HG02763 (cell line): ENCODE results near the gene TWF1.
A peak's percentile ranks its signal among the peaks of the same experiment; 100 is the strongest.
"Not testable (repeated sequence)": the region's sequence is repeated elsewhere in the genome, so short reads cannot be mapped to it uniquely, and the experiment has no call there.

Experiments used
- ATAC-seq: cut with Tn5 transposase; IDR thresholded peaks from one replicate; pipeline ENCODE4 v1.9.1; 2021; ENCODE audit warnings: mild to moderate bottlenecking, moderate library complexity; ENCODE audit not compliant: unreplicated experiment

Gene TWF1

DNA sequence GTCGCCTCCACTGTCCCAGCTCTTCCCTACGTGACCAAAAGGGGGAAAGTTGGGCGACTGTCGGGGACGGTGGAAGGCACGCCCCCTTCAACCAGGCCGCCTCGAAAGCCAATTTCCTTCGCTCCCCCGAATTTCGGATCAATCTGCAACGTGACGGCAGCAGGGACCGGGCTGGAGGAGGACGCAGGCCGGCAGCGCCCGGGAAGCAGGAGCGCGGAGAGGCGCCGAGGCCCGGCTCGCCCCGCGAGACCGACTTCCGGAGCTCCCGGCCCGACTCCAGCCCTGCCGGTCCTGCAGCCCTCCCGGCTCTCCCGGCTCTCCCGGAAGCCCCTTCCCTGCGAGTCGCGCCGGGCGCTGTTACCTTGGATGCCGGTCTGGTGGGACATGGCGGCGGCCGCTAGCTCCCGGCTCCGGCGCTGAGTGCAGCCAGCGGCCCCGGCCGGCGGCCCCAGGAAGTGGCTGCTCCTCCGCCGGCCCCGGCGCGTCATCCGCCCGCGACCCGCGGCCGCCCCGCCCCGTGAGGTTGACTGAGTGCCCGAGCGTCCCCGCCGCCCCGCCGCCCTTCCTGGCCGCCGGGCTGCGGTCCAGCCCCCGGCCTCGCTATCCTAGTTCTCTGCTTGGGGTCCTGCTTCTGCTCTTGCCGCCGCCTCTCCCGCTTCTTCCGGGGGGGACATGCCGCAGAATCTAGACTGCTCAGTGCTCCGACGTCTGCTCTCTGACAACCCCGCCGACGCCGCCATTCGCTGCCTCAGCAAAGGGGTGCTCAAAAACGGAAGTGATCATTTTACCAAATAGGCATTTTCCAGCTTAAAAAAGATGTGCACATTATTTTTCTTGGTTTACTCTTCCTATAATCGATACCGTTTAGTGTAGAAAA, at the start of gene TWF1:
Gene TWF1, minus strand, starts transcription at position 458 of the 877 bp plus-strand sequence. Its CDS starts 72 bp downstream, at position 386.
- ATAC-seq: peak; percentile 96

DNA sequence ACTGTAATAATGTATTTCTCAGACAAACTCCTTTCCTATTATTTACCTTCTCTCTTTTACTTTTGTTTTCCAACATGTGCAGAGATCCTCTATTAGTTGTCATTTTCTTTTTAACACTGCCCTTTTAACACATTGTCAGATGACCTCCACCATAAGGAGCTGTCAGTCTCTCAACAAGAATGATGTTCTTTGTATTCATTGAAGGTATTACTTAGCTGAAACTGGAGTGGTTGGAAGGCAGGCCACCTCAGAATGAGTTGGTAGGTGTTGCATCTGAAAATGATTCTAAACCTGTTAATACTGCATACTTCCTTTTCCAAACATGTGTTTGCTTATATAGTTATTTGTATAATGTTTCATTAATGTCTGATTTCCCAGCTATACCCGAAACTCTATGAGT, 46.6 kb upstream of the TWF1 start:
- ATAC-seq: no peak

DNA sequence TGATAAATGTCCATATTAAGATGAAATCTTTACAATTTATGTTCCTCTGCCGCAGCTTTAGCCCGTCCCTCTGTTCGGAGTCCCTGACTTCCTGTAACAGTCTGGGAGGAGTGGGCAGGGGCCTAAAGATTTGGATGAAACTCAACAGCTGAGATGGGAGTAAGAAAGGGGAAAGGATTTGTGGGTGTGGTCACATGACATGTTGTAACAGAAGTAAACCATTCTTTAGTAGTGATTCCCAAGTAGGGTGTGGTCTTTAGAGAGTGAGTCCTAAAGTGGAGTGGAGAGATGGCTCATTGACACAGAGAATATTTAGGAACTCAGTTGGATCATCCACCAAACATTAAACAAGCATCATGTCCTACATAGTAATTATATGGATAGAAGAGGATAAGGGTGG, 42.7 kb upstream of the TWF1 start:
- no peak for ATAC-seq

DNA sequence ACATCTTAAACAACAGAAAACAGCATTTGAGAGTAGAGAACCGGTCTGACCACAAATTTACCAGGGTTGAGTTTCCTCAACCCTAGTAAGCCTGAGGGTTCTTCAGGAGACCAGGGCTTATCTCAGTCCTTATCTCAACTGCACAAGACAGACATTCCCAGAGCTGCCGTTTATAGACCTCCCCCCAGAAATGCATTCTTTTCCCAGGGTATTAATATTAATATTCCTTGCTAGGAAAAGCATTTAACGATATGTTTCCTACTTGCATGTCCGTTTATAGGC, 42.0 kb upstream of the TWF1 start:
- no peak for ATAC-seq

DNA sequence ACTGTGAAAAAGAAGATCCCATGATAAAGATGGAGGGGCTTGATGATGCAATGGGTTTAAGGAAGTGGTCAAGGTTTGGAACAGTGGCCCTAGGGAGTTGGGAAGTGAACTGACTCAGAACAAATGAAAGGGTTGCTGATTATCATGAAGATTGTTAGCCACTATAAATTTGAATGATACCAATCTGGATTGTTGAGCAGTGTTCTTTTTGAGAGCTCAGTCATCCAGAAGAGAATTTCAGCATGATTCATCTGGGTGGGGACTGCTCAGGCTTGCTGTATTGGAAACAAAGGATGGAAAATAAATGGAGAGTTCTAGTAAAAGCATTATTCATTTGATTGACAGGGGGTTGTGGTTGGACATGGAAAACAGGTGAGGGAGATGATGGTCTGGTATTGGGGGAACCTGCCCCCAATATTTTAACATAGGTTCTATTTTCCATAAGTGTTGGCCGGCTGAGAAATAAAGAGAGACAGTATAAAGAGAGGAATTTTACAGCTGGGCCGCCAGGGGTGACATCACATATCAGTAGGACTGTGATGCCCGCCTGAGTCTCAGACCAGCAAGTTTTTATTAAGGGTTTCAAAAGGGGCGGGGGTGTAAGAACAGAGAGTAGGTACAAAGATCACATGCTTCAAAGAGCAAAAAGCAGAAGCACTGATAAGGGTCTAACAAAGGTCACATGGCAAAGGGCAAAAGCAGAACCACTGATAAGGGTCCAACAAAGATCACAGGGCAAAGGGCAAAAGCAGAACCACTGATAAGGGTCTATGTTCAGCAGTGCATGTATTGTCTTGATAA, 41.5 kb upstream of the TWF1 start:
- not testable (repeated sequence) for ATAC-seq

DNA sequence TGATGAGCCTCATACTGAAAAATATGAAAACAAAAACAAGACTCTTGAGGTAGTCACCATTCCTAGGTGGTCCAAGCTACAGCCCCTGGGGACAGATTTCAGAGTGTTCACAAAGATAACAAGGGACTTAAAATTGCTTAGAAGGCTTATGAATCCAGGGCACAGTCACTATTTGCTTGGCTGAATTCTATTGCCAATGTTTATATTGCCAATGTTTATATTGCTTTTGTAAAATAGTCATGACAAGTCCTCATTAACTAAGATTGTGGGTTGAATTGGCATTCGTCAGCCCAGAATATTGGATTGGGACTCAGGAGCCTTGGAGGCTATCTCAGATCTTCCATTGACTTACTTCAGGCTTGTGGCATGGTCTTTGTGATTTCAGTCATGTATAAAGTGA, 36.1 kb upstream of the TWF1 start:
- ATAC-seq: no peak

DNA sequence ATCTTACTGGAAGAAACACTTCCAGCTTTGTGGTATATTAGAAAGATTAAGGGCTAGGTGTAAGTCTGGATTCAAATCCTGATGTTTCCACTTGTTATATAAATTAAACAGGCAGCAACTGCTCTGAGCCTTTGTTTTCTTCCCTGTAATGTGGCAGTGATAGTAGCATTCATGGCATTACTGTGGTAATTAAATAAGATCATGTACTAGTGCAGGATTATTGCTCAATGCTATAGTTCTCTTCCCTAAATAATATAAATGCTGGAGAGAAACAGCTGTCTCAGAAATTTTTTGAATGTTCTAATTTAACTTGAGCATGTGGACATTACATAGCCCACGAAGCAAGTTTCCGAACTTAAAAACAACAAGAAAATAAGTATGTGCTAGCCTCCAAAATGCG, 35.1 kb upstream of the TWF1 start:
- no peak for ATAC-seq

DNA sequence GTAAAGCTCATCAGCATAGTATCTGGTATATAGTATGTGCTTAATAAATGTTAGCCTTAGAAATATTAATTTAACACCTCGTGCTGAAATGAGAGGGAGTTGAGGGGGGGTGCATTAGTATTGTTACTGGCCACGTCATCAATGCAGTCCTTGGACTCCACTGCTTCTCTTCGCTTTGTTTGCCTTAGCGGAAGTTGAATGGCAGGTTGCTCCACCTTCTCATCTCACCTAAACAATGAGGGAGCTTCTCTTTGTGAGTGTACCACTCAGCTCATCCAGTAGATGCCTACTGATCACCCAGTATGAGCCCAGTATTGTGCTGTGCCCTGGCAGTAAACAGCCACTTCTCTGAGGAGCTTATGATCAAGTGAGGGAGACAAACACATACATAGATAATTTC, 34.2 kb upstream of the TWF1 start:
- no peak for ATAC-seq

DNA sequence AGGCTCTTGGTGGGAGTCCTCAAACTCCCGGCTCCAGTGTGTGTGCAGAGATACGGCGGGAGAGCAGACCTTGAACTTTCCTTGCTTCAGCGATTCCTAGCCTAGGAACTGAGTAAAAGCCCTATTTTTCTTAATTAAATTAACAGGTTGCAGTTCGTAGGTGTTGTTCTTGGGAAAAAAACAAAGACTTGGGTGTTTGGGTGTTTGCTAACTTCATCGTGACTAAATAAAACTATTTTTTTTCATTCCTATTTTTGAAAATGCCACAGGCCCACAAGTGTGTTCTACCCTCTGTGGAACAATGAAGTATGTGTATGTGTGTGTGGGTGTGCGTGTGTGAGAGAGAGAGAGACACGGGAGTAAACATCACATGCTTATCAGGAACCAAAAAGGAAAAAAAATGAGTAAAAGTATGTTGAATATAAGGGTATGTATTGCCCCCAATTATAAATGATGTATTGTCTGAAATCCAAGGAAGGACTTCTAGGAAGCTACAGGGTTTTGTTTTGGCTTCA, 30.4 kb upstream of the TWF1 start:
- ATAC-seq: peak; percentile 18

DNA sequence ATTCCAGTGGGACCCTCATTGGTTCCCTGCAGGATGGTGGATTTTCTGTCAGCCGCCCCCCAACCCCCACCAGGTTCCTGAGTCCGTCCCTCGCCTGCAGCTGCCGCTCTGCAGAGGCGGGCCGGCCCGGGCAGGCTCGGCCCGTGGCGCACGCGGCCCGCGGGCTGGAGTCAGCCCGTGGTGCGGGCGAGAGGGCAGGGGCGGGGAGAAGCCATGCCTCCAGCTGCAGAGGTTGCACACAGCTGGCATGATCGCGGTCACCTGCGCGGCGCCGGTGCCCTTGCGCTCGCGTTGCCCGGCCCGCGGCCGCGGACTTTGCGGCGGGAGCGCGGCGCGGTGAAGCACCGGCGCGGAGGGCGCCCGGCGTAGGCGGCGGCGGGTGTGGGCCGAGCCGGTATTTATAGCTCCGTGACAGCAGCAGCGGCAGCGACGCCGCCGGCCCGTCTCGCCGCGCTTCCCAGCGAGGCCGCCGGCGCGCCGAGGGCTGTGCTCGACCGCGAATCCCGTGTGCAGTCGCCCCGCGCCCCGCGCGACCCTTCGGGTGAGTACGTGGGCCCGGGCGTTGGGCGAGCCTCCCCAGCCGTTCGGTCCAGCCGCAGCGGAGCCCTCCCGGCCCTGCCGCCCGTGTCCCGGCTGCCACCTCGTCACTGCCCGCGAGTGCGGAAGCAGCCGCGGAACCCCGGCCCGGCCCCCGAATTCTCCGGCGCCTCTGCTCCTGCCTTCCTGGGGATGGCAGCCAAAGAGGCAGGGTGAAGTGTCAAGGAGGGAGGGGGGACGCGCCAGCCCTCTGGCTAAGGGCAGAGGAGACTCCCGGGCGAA, 29.7 kb upstream of the TWF1 start, which contains the start of gene TMEM117:
Gene TMEM117, plus strand, starts transcription at position 426 of the 819 bp plus-strand sequence.
- ATAC-seq: peak; percentile 74

DNA sequence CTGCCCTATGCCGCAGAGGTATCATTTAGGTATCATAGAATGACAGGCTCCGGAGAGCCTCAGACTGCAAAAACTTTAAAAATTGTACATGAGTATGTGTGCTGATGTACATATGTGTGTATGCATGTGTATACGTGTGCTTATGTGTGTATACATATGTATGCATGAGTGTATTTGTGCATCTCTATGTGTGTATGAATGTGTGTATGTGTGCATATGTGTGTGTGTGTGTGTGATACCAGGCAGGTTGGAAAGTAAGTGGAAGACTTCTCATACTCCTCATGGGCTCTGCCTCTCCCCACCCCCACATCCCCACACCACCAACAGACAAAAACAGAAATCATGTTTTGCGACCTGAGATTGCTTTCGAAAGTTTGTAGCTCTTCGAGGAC, 29.1 kb upstream of the TWF1 start:
- peak; percentile 11 for ATAC-seq

DNA sequence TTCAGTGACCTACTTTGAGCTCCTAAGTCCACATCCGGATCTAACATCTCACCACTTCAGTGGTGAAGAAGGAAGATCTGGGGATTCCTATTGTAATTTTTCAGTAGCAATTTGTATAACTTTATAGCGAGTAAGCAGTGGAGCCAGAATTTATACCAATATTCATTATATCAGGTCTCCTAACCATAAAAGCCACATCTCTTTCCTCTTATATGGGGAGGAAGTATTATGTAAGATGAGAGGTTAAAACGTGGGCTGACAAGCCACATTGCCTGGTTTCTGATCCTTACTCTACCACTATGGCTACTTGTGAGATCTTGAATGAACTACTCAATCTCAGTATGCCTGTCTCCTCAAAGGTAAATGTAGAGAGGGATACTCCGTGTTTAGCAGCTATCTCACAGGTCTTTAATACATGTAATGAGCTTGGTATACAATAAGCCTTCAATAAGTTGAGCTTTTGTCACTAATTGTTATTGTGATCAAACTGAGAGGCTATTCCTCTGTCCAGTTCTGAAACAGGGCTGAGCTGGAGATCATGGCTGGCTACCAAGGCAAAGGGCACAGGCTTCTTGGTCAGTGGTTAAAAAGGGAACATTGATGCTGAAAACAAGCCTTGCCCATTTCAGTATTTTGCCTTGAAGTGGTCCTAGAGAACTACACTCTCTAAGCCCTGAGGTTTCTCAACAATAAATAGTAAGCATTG, 26.5 kb upstream of the TWF1 start:
- no peak for ATAC-seq

DNA sequence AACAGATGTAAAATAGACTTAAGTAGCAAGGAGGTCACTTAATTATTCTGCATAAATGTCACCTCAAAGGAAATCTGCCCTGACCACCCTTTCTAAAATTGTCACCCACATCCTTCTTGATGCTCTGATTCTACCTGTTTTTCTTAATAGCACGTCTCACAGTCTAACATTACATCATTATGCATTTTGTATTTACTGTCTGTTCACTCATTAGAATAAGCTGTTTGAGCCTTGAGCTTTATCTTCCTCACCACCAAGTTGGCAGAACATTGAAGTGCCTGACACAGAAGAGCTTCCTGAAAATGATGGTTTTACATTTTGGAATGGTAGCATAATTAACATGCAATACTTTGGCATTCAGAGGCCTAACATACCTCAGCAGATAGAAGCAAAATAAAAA, 21.0 kb upstream of the TWF1 start:
- ATAC-seq: no peak

DNA sequence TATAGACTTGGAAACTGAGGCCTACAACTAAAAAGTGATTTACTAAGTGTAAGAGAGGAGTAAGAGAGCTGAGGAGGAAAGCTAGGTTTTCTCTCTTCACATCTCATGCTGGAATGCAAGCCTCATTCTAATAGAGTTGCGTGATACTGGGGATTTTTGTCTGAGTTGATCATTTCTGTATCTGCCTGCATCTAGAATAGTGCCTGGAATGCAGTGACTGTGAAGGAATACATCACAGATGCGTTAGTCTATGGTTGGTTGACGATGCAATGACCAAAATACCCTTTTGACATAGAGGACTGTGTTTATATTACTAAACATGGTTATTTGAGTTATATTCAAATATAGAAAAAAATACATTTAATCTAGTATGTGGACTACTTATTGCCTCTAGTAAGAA, 20.6 kb upstream of the TWF1 start:
- no peak for ATAC-seq

DNA sequence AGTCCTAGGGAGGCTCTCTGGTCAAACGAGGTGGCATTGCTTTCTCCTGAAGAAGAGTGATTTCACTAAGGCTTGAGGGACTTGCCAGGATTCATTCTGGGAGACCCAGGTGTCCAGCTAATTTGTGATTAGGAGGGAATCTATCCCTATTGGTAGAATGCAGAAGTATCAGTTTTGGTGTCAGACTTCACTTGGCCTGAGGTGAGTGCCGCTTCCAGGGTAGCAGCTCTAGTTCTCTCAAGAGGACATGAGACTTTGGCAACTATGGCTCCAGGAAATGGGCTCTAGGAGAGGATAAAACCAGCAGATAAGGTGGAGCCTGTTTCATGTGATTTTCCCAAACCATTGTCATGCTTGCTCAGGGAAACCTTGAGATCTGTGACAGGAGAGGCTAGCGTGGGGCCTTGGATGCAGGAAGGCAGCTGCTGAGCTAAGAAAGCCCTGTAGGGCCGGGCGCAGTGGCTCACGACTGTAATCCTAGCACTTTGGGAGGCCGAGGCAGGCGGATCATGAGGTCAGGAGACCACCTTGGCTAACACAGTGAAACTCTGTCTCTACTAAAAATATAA, 18.2 kb upstream of the TWF1 start:
- no peak for ATAC-seq

DNA sequence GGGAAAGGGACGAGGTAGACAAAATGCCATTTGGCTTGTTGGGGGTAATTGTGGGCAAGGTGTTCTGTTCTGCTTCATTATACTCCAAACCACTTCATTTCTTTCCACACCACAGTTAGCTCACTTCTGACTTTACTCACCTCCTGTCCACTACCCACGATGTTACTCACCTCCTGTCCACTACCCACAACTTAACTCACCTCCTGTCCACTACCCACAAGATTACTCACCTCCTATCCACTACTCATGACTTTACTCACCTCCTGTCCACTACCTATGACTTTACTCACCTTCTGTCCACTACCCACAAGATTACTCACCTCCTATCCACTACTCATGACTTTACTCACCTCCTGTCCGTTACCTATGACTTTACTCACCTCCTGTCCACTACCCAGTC, 10.1 kb upstream of the TWF1 start:
- no peak for ATAC-seq

DNA sequence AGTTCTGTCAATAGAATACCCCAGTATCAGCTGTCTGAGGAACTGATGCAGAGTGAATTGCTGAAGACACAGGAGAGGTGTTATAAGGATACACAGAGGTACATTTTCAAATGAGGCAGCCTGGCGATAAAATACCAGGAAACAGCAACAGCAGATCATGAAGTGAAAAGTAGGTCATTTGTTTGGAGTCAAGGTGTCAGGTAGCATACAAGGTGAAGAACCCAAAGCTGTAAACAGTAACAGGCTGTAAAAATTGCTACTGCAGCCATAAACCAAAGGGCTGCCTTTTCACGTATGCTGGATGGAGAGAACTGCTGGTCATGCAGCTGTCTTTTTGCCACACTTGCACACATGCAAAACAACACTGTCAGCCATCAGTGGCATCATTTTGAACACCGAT, 9.3 kb upstream of the TWF1 start:
- no peak for ATAC-seq

DNA sequence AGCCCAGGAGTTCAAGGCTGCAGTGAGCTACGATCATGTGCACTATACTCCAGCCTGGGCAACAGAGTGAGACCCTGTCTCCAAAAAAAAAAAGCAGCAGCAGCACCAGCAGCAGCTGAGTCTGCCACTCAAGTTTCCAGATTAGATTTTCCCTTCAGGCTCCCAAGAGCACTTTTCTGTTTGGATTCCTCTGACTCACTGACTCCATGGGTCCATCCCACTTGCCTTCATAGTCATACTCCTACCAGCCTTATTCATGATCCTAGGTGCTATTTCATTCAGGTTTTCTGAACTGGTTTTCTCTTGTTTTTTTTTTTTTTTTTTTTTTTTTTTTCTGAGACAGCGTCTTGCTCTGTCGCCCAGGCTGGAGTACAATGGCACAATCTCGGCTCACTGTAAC, 6.8 kb upstream of the TWF1 start:
- ATAC-seq: no peak

DNA sequence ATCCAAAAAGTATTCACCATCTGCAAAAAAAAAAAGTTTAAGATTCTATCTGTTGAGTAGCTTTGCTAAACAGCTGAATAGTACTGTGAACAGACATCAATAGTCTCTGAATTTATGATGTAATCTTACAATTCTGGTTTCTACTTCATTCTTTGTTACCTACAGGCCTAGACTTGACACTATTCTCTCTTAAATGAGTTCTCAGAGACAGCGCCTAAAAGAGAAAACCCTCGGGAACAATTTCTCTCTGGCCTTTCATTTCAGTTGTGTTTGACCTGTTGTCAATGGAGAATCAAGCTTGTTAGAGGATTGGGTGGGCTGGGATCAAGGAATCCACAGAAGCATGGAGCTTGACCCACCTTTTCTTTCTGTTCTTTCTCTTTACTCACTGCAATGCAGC, 5.9 kb upstream of the TWF1 start:
- no peak for ATAC-seq

DNA sequence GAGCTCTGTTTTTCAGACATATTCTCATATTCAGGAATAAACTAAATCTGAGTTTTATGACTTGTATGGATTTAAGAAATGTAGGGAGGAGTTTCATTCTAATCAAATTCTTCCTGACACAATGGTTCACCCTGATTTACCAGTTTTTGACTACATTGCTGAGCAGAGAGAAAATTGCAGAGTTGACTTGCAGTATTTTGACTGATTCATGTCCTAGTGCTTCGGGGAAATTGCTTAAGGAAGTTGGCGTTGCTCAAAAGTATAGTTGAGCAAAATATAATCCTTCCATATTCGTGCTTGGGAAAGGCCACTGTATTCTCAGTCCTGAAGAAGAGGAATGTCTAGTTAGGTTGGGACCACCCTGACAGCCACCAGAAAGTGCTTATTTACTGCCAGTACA, 1.3 kb upstream of the TWF1 start:
- no peak for ATAC-seq
